ENCODE results near the gene SLC25A23. TPM values are rescaled to one million over a fixed set of nuclear protein-coding genes. Genes with fewer than 3 reads are reported as not detected.
A peak's percentile ranks its signal among the peaks of the same experiment; 100 is the strongest.

The SLC25A23 gene
- total and polyA plus RNA-seq, 4 donors: 9.3 to 34.6 (median 22.7) TPM

- no peak overlapping the region for H3K9ac ChIP-seq (ENCODE audit: low read depth in 1 of 2, low read length in 2 of 2)
- no peaks in the 10 kb centered on the region for H3K27me3 ChIP-seq (ENCODE audit: control insufficient read depth in 4 of 4, insufficient read depth in 4 of 4, low read length in 3 of 4)
- H3K36me3 ChIP-seq (ENCODE audit: control insufficient read depth in 4 of 4, insufficient read depth in 3 of 4, low read depth in 1 of 4, low read length in 3 of 4): no peaks in the 10 kb centered on the region
- 15% methylated on average over 33 of the region's 33 CpGs for WGBS
- peak overlapping the region in 1 of 2 donors; percentile 27 for H3K27ac ChIP-seq (ENCODE audit: low read depth in 1 of 2, low read length in 2 of 2)
- peak overlapping the region in 1 of 3 donors; percentile 30 for H3K4me3 ChIP-seq (ENCODE audit: low read depth in 1 of 3, low read length in 3 of 3)
- peak; percentile 86 for DNase-seq (ENCODE audit: low spot score)
- H3K9me3 ChIP-seq (ENCODE audit: control insufficient read depth in 4 of 4, low read length in 3 of 4): no peaks in the 10 kb centered on the region
- peak; percentile 20 for TF ChIP-seq NR2F2 (IDR thresholded peaks at IDR 0.05)
- peak; percentile 66 for TF ChIP-seq REST (IDR thresholded peaks at IDR 0.05)
- no peak for TF ChIP-seq FOXA1 (IDR thresholded peaks at IDR 0.05)
- TF ChIP-seq ATF3 (IDR thresholded peaks at IDR 0.05): no peak
- TF ChIP-seq RAD21 (IDR thresholded peaks at IDR 0.05): no peak
- TF ChIP-seq HNF4G (IDR thresholded peaks at IDR 0.05): peak; percentile 62
- peak; percentile 77 to 89 for TF ChIP-seq HNF4A (conservative IDR thresholded peaks at IDR 0.05)
- peak; percentile 79 for TF ChIP-seq SP1 (IDR thresholded peaks at IDR 0.05)
- TF ChIP-seq RXRA (IDR thresholded peaks at IDR 0.05): peak; percentile 41 to 62
- TF ChIP-seq GABPA (IDR thresholded peaks at IDR 0.05 in 1 of 2, conservative IDR thresholded peaks at IDR 0.05 in 1 of 2): no peak
- TF ChIP-seq CTCF (IDR thresholded peaks at IDR 0.05; ENCODE audit: low read depth, low read length, missing input control): peak; percentile 3
- peaks cover 0 to 17% (median 3%) of the 10 kb centered on the region in 4 donors for H3K4me1 ChIP-seq (ENCODE audit: control insufficient read depth in 4 of 4, insufficient read depth in 4 of 4, low read length in 3 of 4)
These were observed 16.7 kb upstream of the SLC25A23 start for GRCh38 chr19:6476155-6476895.

- 41% methylated on average over 52 of the region's 52 CpGs for WGBS
- Histone ChIP-seq H3K9me3 (ENCODE audit: control insufficient read depth in 4 of 4, low read length in 3 of 4) (no peaks in the 10 kb centered on the region), H3K4me3 (ENCODE audit: low read depth in 1 of 3, low read length in 3 of 3) (no peak overlapping the region), H3K27me3 (ENCODE audit: control insufficient read depth in 4 of 4, insufficient read depth in 4 of 4, low read length in 3 of 4) (no peaks in the 10 kb centered on the region), H3K4me1 (ENCODE audit: control insufficient read depth in 4 of 4, insufficient read depth in 4 of 4, low read length in 3 of 4) (peaks cover 0 to 17% (median 3%) of the 10 kb centered on the region in 4 donors), H3K9ac (ENCODE audit: low read depth in 1 of 2, low read length in 2 of 2) (no peak overlapping the region), H3K36me3 (ENCODE audit: control insufficient read depth in 4 of 4, insufficient read depth in 3 of 4, low read depth in 1 of 4, low read length in 3 of 4) (no peaks in the 10 kb centered on the region), H3K27ac (ENCODE audit: low read depth in 1 of 2, low read length in 2 of 2) (no peak overlapping the region)
- DNase-seq (ENCODE audit: low spot score): no peak
- no peak for TF ChIP-seq EGR1 (IDR thresholded peaks at IDR 0.05; ENCODE audit: low read depth in 2 of 2)
- TF ChIP-seq REST (IDR thresholded peaks at IDR 0.05): no peak
- no peak for TF ChIP-seq RAD21 (IDR thresholded peaks at IDR 0.05)
- no peak for TF ChIP-seq FOXA1 (IDR thresholded peaks at IDR 0.05)
- TF ChIP-seq YY1 (IDR thresholded peaks at IDR 0.05): no peak
- no peak for TF ChIP-seq RXRA (IDR thresholded peaks at IDR 0.05)
- no peak for TF ChIP-seq ATF3 (IDR thresholded peaks at IDR 0.05)
- TF ChIP-seq TAF1 (conservative IDR thresholded peaks at IDR 0.05): no peak
- no peak for TF ChIP-seq HNF4G (IDR thresholded peaks at IDR 0.05)
- no peak for TF ChIP-seq FOXA2 (IDR thresholded peaks at IDR 0.05)
- TF ChIP-seq CTCF (IDR thresholded peaks at IDR 0.05; ENCODE audit: low read depth, low read length, missing input control): no peak
- no peak for TF ChIP-seq SP1 (IDR thresholded peaks at IDR 0.05)
These were observed 15.9 kb upstream of the SLC25A23 start for GRCh38 chr19:6475321-6476108.
